Body of pancreas (tissue), 4 donors: ENCODE measurements around the gene LDB2. TPM values are rescaled to one million over a fixed set of nuclear protein-coding genes. Genes with fewer than 3 reads are reported as not detected.

Experiments
- ATAC-seq: fragments of 150-250 bp; one replicate; pipeline ENCODE4 v1.9.1; 2016
- DNase-seq, 4 donors: peaks; one replicate each; pipeline ENCODE4 v3.0.0-alpha.2; 2019
- H3K27ac ChIP-seq, 4 donors: fragments of 200-600 bp; sonication (generic); 1 replicate in 3 of 4; 2 replicates in 1 of 4; pipeline versions ENCODE4 v1.5.1 to v1.6.1; 2016 to 2019; ENCODE audit warnings: mild to moderate bottlenecking in 1 of 4, mixed read lengths in 1 of 4, moderate library complexity in 1 of 4
- H3K27me3 ChIP-seq, 2 donors: fragments of 200-600 bp; sonication (generic); one replicate each; pipeline ENCODE4 v1.6.0; 2016; ENCODE audit warnings: mild to moderate bottlenecking in 1 of 2
- H3K36me3 ChIP-seq, 2 donors: fragments of 200-600 bp; sonication (generic); replicated peaks in 1 of 2; 2 replicates each; pipeline ENCODE4 v1.5.1; 2016; ENCODE audit warnings: low read depth in 2 of 2; ENCODE audit not compliant: insufficient read depth in 1 of 2
- H3K4me1 ChIP-seq: fragments of 200-600 bp; sonication (generic); one replicate; pipeline ENCODE4 v1.6.0; 2016
- H3K4me3 ChIP-seq, 2 donors: fragments of 200-600 bp; sonication (generic); 1 replicate in 1 of 2; 2 replicates in 1 of 2; pipeline ENCODE4 v1.5.1; 2016 to 2019
- H3K9me3 ChIP-seq, 3 donors: fragments of 200-600 bp; sonication (generic); 1 replicate in 2 of 3; 2 replicates in 1 of 3; pipeline ENCODE4 v1.5.1; 2016
- CTCF ChIP-seq, 7 experiments: fragments of 450-650 bp in 4 of 7; fragments of 200-600 bp in 3 of 7; sonication (generic) in 3 of 7; IDR thresholded peaks; one replicate each; pipeline ENCODE4 v1.5.1; 2016 to 2019; ENCODE audit warnings: antibody characterized with exemption in 7 of 7
- POLR2A ChIP-seq, 3 donors: fragments of 450-650 bp; IDR thresholded peaks; one replicate each; pipeline ENCODE4 v1.6.1; 2016; ENCODE audit warnings: antibody characterized with exemption in 3 of 3, mild to moderate bottlenecking in 2 of 3
- WGBS, 2 donors: methylation state at CpG; one replicate each; pipeline ENCODE4 v1.1.5; 2017; 5-methylcytosine and 5-hydroxymethylcytosine counted together
- intact Hi-C: fragments of 100-400 bp; cut with DNase I; formaldehyde crosslinking; loops from one replicate; pipeline ENCODE4 v1.15.1; 2023
- total RNA-seq, 2 donors: library from RNA; depleted of rRNA; stranded (reverse); fragments of >200 nt; gene quantifications; one replicate each; pipeline ENCODE4 v1.1.0, GENCODE V29; 2016

LDB2 gene
- total RNA-seq, 2 donors from 2014 or later, result 14.8 to 16.5 TPM

- Histone ChIP-seq H3K4me3 (no peak overlapping the region), H3K27ac (no peak overlapping the region), H3K27me3 (no peaks in the 10 kb centered on the region), H3K36me3 (no peaks in the 10 kb centered on the region), H3K4me1 (no peaks in the 10 kb centered on the region), H3K9me3 (no peaks in the 10 kb centered on the region)
- TF ChIP-seq POLR2A (IDR thresholded peaks at IDR 0.05), result no peak
- TF ChIP-seq CTCF (IDR thresholded peaks at IDR 0.05), result no peak
- no peak for DNase-seq
- WGBS, 2 donors, result 88 to 96% methylated on average over 4 of the region's 4 CpGs
- no peak for ATAC-seq
- intact Hi-C loops, result no loop called here
These were observed 64.7 kb downstream of the LDB2 start for GRCh38 chr4:16833722-16834121.

DNA sequence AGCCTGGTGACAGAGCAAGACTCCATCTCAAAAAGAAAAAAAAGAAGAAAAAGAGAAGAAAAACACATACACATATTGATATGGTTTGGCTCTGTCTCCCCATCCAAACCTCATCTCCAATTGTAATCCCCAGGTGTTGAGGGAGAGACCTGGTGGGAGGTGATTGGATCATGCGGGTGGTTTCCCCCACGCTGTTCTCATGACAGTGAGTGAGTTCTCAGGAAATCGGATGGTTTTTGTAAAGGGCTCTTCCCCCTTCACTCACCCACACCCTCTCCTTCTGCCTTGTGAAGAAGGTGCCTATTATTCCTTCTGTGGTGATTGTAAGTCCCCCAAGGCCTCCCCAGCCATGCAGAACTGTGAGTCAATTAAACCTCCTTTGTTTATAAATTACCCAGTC, 68.4 kb downstream of the LDB2 start:
- no peak overlapping the region for H3K27ac ChIP-seq
- H3K9me3 ChIP-seq, result no peaks in the 10 kb centered on the region
- TF ChIP-seq CTCF (IDR thresholded peaks at IDR 0.05) (no peak), POLR2A (IDR thresholded peaks at IDR 0.05) (no peak)
- no peak overlapping the region for H3K4me3 ChIP-seq
- ATAC-seq (no peak), DNase-seq (no peak)
- no peaks in the 10 kb centered on the region for H3K36me3 ChIP-seq
- no peaks in the 10 kb centered on the region for H3K4me1 ChIP-seq
- H3K27me3 ChIP-seq, result no peaks in the 10 kb centered on the region
- 54 to 71% methylated on average over 3 of the region's 3 CpGs for WGBS, 2 donors
- intact Hi-C loops, result no loop called here

GRCh38 chr4:16827794-16828724, 70.4 kb downstream of the LDB2 start:
- no peak for ATAC-seq
- no peak for TF ChIP-seq POLR2A (IDR thresholded peaks at IDR 0.05)
- TF ChIP-seq CTCF (IDR thresholded peaks at IDR 0.05), result no peak
- no peak for DNase-seq
- Histone ChIP-seq H3K27ac (no peak overlapping the region), H3K4me1 (no peaks in the 10 kb centered on the region), H3K9me3 (no peaks in the 10 kb centered on the region), H3K36me3 (no peaks in the 10 kb centered on the region), H3K4me3 (no peak overlapping the region), H3K27me3 (no peaks in the 10 kb centered on the region)
- WGBS, 2 donors, result 55 to 56% methylated on average over 12 of the region's 12 CpGs
- intact Hi-C loops, result no loop called here

- 26 to 31% methylated on average over 4 of the region's 4 CpGs for WGBS, 2 donors
- intact Hi-C loops, result no loop called here
- no peak for DNase-seq
- Histone ChIP-seq H3K27ac (no peak overlapping the region), H3K27me3 (no peaks in the 10 kb centered on the region), H3K36me3 (no peaks in the 10 kb centered on the region), H3K4me1 (no peaks in the 10 kb centered on the region), H3K9me3 (no peaks in the 10 kb centered on the region), H3K4me3 (no peak overlapping the region)
- ATAC-seq, result no peak
- TF ChIP-seq POLR2A (IDR thresholded peaks at IDR 0.05) (no peak), CTCF (IDR thresholded peaks at IDR 0.05) (no peak)
These were observed 71.4 kb downstream of the LDB2 start for GRCh38 chr4:16827045-16827444.
